GM11168 (cell line): ENCODE data around the gene WDFY4.

ENCODE experiments used
- in situ Hi-C: fragments of 300-500 bp; cut with MboI; formaldehyde crosslinking; loops from one replicate; pipeline ENCODE4 v1.12.0; 2022; ENCODE audit warnings: low sequenced_read_pairs; ENCODE audit not compliant: unreplicated experiment

Gene WDFY4

DNA sequence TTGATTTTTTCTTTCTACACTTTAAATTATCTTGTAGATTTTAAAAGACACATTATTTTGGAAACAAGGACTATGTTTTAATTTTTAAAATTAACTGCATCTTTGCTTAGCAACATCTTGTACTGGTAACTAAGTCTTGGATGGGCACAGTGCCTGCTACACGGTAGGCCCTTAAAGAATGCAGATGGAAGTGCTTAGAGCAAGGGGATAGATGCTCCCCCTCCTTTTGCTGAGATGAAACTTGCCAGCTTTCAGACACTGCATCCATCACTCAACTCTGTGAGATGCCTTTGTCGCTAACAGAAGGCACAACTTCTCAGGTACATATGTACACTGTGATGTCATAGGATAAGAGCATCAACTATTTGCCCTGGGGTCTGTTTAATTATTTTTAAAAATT lies 151.1 kb downstream of the WDFY4 start:
- in situ Hi-C loops: no loop called here

GRCh38 chr10:48836605-48837004 lies 151.9 kb downstream of the WDFY4 start:
- in situ Hi-C loops: no loop called here

DNA sequence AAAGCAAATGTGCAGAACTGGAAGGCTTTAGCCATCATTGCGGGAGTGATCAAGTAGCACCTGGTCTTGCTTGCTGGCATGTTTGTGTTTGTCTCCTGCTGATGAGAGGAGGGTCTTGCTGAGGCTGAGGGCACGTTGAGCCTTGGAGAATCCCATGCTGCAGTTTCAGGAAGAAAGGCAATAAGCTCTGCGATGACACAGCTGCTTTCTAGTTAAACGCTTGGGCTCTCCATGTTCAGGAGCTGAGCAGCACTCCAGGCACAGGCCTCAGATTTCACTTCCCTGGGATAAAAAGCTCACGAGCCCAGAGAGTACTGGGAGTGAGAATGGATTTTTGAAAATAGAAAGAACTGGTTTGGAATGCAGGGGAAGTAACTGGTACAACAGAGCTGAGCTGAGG lies 154.2 kb downstream of the WDFY4 start:
- in situ Hi-C loops: no loop called here

GRCh38 chr10:48839809-48840679 lies 155.4 kb downstream of the WDFY4 start:
- in situ Hi-C loops: no loop called here

- in situ Hi-C loops: no loop called here
Observed at GRCh38 chr10:48842231-48842630, 157.6 kb downstream of the WDFY4 start.

- in situ Hi-C loops: no loop called here
Observed at GRCh38 chr10:48843198-48843597, 158.5 kb downstream of the WDFY4 start.

DNA sequence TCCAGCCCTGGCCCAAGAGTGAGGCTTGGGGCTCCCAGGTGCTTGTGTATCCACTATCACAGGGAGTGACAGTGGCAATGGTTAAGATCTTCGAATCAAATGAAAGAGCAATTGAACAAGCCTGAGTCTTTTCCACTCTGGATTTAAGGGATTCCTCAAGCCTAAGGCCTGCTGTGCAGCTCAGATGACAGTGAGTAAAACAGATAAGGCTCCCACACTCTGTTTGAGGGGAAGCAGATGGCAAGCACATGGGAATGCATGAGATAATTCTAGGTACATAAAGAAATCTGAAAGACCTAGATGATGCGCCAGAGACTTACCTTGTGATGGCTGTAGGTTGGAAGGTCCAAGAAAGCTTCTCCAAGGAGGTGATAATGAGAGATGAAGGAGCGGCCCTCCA lies 159.9 kb downstream of the WDFY4 start:
- in situ Hi-C loops: no loop called here

- in situ Hi-C loops: no loop called here
Observed at GRCh38 chr10:48845512-48845911, 160.8 kb downstream of the WDFY4 start.

GRCh38 chr10:48847691-48848090 lies 163.0 kb downstream of the WDFY4 start:
- in situ Hi-C loops: no loop called here

GRCh38 chr10:48856855-48857254 lies 172.2 kb downstream of the WDFY4 start:
- in situ Hi-C loops: no loop called here

- in situ Hi-C loops: no loop called here
Observed at GRCh38 chr10:48872234-48872633, 187.6 kb downstream of the WDFY4 start.

DNA sequence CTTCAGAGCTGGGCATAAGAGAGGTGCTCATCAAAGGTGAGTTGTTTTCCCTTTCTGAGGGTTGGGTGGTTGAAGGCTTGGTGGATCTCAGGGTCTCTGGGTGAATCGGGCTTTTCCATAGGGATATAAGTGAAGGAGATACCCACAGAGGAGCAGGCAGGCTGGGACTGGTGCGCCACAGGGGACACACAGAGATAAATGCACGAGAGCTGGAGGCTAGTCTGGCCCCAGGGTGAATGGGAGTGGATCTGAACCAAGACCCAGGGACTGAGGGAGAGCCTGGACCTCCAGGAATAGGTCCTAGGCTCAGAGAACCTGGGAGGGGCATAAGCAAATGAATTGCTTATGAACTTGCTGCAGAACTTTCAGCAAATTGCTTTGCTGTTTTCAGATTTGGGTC lies 193.4 kb downstream of the WDFY4 start:
- in situ Hi-C loops: no loop called here

GRCh38 chr10:48879451-48879850 lies 194.8 kb downstream of the WDFY4 start:
- in situ Hi-C loops: no loop called here

DNA sequence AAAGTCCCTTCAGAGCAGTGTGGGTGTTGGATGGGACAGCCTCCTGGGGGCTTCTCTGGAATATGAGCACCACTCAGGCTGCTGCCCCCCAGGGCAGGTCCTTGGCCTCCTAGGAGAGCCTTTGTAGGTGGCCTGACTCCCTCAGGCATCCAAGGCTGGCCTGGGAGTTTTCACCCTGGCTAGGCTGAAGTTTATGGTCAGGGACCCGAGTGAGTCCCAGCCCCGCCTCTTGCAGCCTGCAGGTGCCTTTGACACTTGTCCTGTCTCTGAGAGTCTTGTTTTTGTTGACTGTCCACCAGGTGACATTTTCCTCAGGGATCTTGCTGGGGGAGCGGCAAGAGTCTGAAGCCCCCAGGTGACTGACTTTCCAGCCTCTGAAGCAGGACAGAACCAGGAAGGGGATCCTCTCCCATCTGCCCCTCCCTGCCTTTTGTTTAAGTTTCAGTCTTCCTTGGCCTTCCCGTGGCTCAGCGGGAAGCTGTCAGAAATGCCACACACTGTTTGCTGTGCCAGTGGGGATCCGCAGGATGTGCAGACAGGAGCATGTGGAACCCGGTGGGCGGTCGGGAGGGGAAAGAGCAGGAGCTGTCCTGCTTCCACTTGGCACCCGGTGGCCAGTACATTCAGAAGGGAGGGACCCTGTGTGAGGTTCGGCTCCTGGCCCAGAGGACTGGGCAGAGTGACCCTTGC lies 195.5 kb downstream of the WDFY4 start:
- in situ Hi-C loops: no loop called here

DNA sequence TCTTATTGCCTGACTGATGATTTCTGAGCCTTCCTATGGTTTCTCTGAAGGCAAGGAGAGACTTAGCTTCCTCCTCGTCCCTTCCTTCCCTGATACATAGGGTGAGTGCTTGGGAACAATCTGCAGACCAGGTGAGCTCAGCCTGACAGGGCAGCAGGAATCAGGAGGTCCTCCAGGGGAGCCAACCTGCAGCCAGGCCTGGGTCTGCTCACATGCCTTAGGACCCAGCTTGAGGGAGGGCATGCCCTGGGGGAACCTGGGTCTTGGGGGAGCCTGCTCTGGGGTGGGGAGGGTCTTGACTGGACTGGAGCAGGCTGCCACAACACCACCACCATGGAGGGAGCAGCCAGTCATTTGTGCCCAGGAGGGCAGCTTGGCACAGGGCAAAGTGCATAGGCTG lies 197.3 kb downstream of the WDFY4 start:
- in situ Hi-C loops: no loop called here

GRCh38 chr10:48882881-48883280 lies 198.2 kb downstream of the WDFY4 start:
- in situ Hi-C loops: no loop called here

DNA sequence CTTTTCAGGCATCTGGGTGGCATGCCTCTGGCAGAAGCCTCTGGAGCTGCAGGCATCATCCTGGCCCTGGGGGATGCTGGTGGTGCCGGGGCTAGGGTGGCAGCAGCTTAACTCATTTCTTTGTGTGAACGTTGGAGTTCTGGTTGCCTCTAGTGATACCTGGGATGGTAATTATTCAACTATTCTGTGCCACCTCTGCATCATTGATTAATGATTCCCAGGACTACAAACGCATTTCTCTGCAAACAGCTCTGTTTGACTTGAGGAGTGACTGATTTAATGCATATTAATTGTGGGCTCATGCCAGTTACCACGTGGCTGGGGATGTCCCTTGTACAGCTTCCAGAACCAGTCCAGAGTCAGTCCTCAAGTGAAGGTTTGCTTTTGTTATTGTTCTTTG lies 199.0 kb downstream of the WDFY4 start:
- in situ Hi-C loops: no loop called here

DNA sequence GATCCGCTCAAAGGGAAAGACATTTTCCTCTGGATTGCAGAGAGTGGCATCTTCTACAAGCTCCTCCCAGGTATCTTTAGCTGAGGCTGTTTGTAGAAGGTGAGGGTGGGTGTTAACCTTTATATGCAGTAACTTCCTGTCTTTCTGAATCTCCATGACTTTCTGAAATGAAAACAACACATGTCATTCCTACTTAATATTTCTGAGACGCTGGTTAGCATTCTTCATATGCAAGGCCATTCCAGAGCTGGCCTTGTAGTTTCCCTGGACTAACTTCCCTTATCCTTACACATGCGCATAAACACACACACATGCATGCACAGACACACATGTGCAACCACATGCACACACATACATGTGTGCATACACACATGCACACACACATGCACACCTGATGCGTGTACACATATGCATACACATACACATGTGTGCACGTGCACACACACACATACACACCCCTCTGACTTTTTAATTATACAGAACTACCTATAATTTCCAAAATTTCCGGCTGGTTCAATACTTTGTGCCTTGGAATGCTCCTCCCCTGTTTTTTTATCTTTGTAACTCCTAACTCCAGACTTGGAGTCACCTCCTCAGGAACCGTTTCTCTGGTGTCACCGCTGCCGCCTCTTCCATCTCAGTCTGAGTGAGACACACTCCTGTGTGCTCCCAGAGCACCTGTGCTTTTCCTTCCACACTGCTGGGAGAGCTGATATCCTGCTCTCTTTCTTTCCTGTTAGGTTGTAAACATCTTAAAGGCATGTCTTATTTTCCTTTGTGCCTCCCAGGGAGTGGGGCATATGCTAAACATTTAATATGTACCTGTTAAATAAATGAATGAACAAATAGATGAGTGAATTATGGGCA lies 199.7 kb downstream of the WDFY4 start:
- in situ Hi-C loops: no loop called here

DNA sequence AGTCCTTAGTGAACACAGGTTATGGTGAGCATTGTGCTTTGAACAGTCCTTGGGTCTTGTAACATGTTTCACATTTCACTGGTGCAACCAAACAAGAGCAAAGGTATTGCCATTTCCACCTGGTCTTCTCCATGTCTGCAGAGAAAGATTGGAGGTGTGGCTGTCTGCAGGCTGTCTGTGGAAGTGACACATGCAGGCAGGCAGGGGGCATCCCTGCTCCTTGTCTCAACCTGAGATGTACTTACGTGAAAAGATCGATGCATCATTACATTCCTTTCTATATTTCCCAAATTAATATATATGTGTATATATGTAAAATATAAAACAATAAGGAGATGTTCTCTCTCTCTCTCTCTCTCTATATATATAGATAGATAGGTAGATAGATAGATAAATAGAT lies 200.7 kb downstream of the WDFY4 start:
- in situ Hi-C loops: no loop called here

GRCh38 chr10:48887982-48888381 lies 203.3 kb downstream of the WDFY4 start:
- in situ Hi-C loops: no loop called here
